HG02642 (cell line): ENCODE measurements around the gene TJP2.

Experiments used
- ATAC-seq: cut with Tn5 transposase; IDR thresholded peaks from one replicate; pipeline ENCODE4 v1.9.1; 2021; ENCODE audit warnings: mild to moderate bottlenecking; ENCODE audit not compliant: unreplicated experiment, poor library complexity

TJP2 gene

DNA sequence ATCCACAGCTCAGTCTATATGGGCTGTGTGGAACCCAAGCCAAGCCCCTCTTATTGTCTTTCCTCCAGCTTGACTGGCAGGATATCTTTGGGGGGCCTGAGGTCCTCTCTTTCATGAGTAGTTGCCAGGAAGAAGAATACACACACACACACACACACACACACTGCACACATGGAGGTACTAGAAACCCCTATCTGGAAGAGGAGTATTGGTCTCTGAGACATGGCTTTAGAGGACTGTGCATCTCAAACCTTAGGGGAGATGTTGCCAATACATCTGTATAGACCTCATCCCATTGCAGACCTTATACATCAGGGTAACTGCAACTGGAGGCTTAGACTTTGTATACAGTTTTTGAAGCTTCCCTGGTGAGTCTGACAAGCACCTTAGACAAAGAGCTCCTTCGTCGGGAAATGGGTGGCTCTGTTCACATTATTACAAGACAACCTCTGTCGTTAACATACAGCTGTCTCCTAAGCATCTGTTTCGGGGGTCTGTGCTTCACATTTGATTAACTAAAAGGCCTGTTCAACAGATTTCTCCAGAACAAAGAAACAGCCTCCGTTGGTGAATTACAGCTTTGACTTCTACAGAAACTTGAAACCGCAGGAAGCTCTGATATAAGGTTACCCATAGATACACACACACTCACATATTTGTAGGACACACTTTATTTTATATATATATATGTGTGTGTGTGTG is 145.4 kb downstream of the TJP2 start:
- ATAC-seq = no peak

- no peak for ATAC-seq
Observed at GRCh38 chr9:69322256-69322655, 148.2 kb downstream of the TJP2 start.

- ATAC-seq = no peak
Observed at GRCh38 chr9:69323861-69324260, 149.8 kb downstream of the TJP2 start.
